ENCODE measurements around the gene CFP.

DNA sequence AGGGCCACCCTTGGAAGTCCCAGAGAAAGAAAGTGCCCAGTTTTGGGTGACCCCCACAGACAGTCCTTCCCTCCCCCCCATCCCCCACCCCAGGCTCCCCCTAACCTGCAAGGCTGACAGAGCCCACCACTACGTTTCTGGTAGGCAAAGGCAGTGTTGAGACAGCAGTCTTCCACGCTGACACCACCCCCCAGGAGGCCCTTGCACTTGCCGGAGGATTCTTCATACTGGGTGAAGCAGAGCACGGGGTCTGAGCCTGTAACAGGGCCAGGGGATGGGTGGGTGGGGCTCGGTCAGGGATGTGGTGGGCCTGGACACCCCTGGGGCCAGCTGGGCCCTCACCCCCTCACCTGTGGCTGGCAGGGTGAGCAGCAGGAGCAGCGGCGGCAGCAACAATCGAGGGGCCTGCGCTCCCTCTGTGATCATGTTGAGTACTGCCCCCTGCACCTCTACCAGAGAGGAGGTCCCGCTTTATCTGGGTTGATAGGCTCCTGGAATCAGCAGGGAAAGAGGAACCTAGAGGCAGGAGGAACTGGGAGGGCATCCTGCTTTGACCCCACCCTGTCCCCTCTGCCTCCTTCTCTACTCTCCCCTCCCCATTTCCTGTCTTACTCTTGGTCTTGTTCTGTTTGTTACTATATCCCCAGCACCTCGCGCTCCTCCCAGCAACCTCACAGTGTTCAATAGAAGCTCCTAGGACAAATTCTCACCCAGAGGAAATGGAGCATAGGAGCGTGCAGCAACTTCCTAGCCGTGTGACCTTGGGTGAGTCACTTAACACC lies at the start of gene CFP:
- TF ChIP-seq TAF1 (IDR thresholded peaks at IDR 0.05; ENCODE audit: borderline replicate concordance, low read depth, low read length): no peak
- TF ChIP-seq POLR2A (IDR thresholded peaks at IDR 0.05; ENCODE audit: low read depth, low read length): no peak
- no peak for TF ChIP-seq POLR2AphosphoS5 (IDR thresholded peaks at IDR 0.05; ENCODE audit: low read depth, low read length)
